Hematopoietic multipotent progenitor cell treated with erythropoietin and hydrocortisone succinate and interleukin-3 and kit ligand, for 15 days (in vitro differentiated cells): ENCODE measurements around the gene PRAMEF6.
"Not testable (repeated sequence)": the region's sequence is repeated elsewhere in the genome, so short reads cannot be mapped to it uniquely, and the experiment has no call there.

Source experiments
- DNase-seq: peaks from one replicate; pipeline ENCODE4 v3.0.0-alpha.2; 2015; ENCODE audit warnings: low spot score

The PRAMEF6 gene

GRCh38 chr1:12947480-12947879, at the start of gene PRAMEF6:
TSS of gene PRAMEF6 (minus strand) at chr1:12947580. CDS start at chr1:12942518, 5,062 bp downstream.
- not testable (repeated sequence) for DNase-seq

- not testable (repeated sequence) for DNase-seq
These were observed 23.0 kb downstream of the PRAMEF6 start for GRCh38 chr1:12924368-12924767.

- DNase-seq: not testable (repeated sequence)
These were observed 25.6 kb downstream of the PRAMEF6 start for GRCh38 chr1:12921749-12922148.

GRCh38 chr1:12916310-12916709, 31.1 kb downstream of the PRAMEF6 start, which contains the start of gene PRAMEF7:
TSS of gene PRAMEF7 (plus strand) at chr1:12916610. CDS start at chr1:12917693, 1,083 bp downstream.
- not testable (repeated sequence) for DNase-seq

GRCh38 chr1:12903793-12904572, 43.4 kb downstream of the PRAMEF6 start:
- DNase-seq: not testable (repeated sequence)

- DNase-seq: not testable (repeated sequence)
These were observed 48.2 kb downstream of the PRAMEF6 start for GRCh38 chr1:12899186-12899585.

- DNase-seq: not testable (repeated sequence)
These were observed 49.2 kb downstream of the PRAMEF6 start, which contains the start of gene PRAMEF10 for GRCh38 chr1:12898170-12898569. TSS of gene PRAMEF10 (minus strand) at chr1:12898270. CDS start at chr1:12895847, 2,423 bp downstream.
